GM04504 (cell line): ENCODE results near the gene NKAIN2.
"Not testable (repeated sequence)": the region's sequence is repeated elsewhere in the genome, so short reads cannot be mapped to it uniquely, and the experiment has no call there.

Experiments used
- DNase-seq: peaks from one replicate; pipeline ENCODE4 v3.0.0-alpha.2; 2012; ENCODE audit warnings: low read depth

The NKAIN2 gene

DNA sequence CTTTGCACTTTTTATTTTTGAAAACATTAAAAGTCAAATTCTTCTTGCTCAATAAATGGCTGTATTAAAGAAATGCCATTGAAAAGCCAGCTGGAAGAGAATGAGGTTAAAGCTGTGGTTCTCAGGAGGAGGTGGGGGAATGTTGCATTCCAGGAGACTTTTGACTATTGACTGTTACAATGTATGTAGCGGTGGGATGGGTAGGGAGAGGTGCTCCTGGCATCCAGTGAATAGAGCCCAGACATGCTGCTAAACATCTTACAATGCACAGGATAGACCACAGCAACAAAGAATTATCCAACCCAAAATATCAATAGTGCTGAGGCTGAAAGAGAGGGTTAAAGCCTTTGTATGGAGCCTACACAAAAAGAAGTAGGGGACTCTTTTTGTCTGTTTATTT, 295.9 kb downstream of the NKAIN2 start:
- no peak for DNase-seq

DNA sequence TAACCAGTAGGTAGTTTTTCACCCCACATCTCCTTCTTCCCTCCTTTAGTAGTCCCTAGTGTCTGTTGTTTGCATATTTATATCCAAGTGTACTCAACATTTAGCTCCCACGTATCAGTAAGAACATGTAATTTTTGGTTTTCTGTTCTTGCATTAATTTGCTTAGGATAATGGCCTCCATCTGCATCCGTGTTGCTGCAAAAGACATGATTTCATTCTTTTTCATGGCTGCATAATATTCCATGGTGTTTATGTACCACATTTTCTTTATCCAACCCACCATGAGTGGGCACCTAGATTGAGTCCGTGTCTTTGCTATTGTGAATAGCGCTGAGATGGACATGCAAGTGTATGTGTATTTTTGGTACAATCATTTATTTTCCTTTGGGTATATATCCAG, 306.8 kb downstream of the NKAIN2 start:
- no peak for DNase-seq

- DNase-seq, result no peak
Measured at GRCh38 chr6:124119596-124119995, 315.9 kb downstream of the NKAIN2 start.

- DNase-seq, result no peak
Measured at GRCh38 chr6:124123617-124124209, 320.0 kb downstream of the NKAIN2 start.

GRCh38 chr6:124131259-124131658, 327.6 kb downstream of the NKAIN2 start:
- DNase-seq, result no peak

DNA sequence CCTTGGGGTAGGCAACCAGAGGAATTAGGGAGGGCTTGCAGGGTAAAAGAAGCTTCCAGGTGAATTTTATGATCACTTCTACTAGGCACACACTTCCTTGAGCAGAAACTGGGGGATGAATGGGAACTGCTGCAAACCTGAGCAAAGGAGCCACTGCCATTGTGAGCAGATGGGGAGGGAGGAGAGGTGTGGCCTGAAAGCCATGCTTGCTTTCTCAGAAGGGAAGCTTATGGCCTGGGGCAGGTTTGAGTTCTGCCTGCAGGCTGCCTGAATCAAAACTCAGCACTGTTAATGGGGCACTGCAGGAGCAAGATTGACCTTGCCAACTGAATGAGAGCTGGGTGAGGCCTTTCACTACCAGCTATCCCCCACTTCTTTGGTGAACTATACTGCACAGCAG, 328.1 kb downstream of the NKAIN2 start:
- no peak for DNase-seq

- no peak for DNase-seq
Measured at GRCh38 chr6:124132256-124132655, 328.6 kb downstream of the NKAIN2 start.

- no peak for DNase-seq
Measured at GRCh38 chr6:124142852-124143251, 339.2 kb downstream of the NKAIN2 start.

DNA sequence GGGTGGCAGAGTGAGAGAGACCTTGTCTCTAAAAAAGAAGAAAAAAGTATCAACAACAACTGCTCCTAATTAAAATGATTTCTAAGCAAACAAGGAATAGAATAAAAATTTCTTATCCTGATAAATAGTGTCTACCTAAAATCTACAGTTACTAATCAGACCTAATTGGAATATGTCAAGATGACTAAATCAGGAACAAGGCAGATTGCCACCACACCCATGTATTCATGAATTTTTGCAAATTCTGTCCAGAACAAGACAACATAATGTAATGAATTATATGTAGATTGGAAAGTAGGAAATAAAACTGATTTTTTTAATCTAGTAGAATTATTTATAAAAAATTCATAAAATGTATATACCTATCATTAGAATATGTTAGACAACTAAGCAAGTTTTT, 339.8 kb downstream of the NKAIN2 start:
- no peak for DNase-seq

DNA sequence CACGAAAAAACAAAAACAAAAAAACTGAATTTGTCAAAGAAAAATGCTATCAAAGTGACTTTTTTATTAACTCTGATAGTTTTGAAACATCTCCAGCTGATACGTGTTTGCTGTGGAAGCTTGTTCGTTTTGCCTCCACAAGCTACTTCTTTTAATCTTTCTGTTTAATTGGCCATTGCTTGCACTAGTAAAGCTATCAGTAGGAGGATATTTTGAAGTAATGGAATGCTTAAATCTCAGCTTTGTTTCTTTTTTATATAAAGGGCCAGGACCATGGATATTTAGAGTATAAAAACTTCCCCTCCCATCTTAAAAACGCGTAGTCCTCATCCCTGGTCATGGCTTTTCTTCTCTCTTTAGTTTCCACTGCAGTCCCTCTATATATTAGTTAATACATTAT, 344.0 kb downstream of the NKAIN2 start:
- no peak for DNase-seq

- DNase-seq, result no peak
Measured at GRCh38 chr6:124148236-124148957, 344.7 kb downstream of the NKAIN2 start.

DNA sequence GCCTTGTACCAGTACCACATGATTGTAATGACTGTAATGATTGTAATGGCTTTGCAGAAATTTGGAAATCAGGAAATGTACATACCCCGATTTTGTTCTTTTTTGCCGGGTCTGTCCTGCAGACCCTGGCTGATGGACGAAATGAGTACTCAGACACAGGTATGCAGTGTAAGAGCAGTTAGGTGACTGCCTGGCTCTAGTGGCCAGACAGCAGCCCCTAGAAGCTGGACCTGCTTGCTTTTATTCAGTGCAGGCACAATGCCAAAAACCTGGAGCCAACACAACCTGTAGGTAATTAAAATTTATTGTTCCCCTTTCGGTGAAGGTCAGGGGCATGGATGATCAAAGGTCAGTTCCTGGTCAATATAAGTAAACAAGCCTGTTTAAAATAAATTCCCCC, 346.0 kb downstream of the NKAIN2 start:
- DNase-seq, result no peak

DNA sequence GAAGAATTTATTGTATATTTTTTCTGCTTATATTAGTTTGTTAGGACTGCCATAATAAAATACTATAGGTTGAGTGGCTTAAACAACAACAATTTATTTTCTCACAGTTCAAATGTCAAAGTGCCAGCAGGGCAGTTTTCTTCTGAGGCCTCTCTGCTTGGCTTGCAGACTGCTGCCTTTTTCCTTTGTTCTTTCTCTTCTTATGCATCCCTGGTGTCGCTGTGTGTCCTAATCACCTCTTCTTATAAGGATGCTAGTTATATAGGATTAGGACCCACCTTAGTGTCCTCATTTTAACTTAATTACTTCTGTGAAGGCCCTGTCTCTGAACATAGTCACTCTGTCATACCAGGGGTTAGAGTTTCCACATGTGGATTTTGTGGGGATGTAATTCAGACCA, 354.4 kb downstream of the NKAIN2 start:
- DNase-seq, result no peak

- no peak for DNase-seq
Measured at GRCh38 chr6:124163676-124164075, 360.0 kb downstream of the NKAIN2 start.

DNA sequence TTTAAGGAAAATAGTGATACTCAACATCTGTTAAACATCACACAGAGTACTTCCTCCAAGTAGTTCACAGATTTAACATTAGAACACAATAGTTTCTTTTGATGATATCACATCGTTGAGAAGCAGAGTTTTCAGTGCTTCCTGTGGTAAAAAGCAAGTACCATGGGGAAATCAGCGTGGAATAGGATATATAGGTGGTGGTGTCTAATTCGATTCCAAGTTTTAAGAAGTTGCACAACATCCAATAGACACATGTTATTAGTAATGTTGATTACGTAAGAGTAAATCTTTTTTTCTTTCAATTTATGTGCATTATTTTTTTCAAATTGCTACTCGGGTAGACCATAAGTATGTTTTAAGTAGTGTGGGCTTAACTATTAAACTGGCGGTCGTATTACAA, 360.7 kb downstream of the NKAIN2 start:
- DNase-seq, result no peak

GRCh38 chr6:124167249-124167648, 363.6 kb downstream of the NKAIN2 start:
- not testable (repeated sequence) for DNase-seq

- no peak for DNase-seq
Measured at GRCh38 chr6:124190256-124190655, 386.6 kb downstream of the NKAIN2 start.

GRCh38 chr6:124193132-124193531, 389.5 kb downstream of the NKAIN2 start:
- DNase-seq, result no peak

GRCh38 chr6:124197148-124197547, 393.5 kb downstream of the NKAIN2 start:
- no peak for DNase-seq

- DNase-seq, result no peak
Measured at GRCh38 chr6:124199286-124199685, 395.6 kb downstream of the NKAIN2 start.

- DNase-seq, result no peak
Measured at GRCh38 chr6:124200661-124201060, 397.0 kb downstream of the NKAIN2 start.

DNA sequence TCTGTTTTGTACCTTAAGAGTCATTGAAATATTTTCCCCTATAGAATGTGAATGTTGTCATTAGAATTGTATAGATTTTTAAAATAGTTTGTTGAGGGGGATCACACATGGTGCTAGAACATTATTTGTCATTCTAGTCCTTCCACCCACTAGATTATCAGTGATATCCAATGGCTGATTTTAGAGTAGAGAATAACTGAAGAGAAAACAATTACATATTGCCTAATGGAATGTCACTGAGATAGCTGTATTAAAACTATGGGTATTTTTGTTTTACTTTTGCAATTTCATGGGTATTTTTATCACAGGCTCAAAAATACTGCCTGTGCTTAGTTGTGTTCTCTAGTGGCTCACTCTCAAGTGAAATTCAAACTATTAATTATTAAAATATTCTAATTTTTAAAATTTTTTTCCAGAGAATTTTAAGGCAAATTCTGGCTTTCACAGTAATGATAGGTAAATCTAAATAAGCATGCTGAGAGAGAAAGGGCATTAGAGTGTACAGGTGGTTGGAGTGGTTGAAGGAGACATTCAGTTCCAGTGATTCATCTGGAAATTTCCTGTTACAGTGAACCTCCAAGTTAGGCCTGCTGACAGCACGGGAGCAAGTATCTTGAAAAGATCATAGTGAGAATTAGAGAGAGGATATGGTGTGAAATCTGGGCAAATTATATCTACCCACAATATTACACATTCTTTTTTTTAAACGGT, 399.6 kb downstream of the NKAIN2 start:
- DNase-seq, result no peak

DNA sequence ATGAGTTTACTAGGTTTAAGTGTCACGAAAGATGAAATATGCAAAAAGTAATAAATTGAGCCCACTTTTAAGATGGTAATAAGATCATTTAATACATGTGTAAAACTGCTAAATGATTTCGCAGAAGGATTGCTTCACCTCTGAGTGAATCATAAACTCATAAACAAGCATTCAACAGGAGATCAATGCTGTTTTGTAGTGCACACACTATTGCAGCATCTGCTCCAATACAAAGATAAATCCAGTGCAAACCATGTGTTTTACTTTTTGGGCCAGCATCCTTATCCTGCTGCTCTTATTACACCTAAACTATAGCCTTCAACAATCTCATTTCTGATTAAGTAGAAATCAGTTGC, 400.1 kb downstream of the NKAIN2 start:
- no peak for DNase-seq

- no peak for DNase-seq
Measured at GRCh38 chr6:124205921-124206320, 402.3 kb downstream of the NKAIN2 start.
